Vagina (tissue), 2 donors: ENCODE data around the gene SNAP29.

Experiments used
- POLR2A ChIP-seq, 2 donors: fragments of 450-650 bp; IDR thresholded peaks; one replicate each; pipeline ENCODE4 v1.6.1; 2017; ENCODE audit warnings: antibody characterized with exemption in 2 of 2, mild to moderate bottlenecking in 2 of 2, moderate library complexity in 2 of 2
- TF ChIP-seq, protein P1 (sequence below), 3 experiments: fragments of 450-650 bp in 2 of 3; fragments of 200-600 bp in 1 of 3; sonication (generic) in 1 of 3; IDR thresholded peaks; one replicate each; pipeline ENCODE4 v1.5.1; 2017 to 2019; ENCODE audit warnings: antibody characterized with exemption in 3 of 3, mild to moderate bottlenecking in 2 of 3, moderate library complexity in 2 of 3

DNA sequence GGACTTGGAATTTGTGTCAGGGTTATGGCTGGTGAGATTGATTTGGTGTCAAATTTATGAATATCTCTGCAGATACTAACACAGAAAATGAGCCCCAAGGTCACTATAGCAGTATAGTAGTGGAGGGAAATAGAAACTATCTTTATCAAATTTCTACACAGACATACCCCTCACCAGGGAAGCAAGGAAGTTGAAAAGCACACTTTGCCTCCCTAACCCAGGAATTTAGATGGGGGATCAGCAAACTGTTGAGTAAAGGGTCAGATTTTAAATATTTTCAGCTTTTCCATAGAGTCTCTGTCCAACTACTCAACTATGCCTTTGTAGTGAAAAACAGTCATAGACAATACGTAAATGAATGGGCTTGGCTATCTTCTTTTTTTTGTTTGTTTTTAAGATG lies 71.2 kb downstream of the SNAP29 start:
- no peak for TF ChIP-seq POLR2A (IDR thresholded peaks at IDR 0.05)
- TF ChIP-seq, protein P1, sequence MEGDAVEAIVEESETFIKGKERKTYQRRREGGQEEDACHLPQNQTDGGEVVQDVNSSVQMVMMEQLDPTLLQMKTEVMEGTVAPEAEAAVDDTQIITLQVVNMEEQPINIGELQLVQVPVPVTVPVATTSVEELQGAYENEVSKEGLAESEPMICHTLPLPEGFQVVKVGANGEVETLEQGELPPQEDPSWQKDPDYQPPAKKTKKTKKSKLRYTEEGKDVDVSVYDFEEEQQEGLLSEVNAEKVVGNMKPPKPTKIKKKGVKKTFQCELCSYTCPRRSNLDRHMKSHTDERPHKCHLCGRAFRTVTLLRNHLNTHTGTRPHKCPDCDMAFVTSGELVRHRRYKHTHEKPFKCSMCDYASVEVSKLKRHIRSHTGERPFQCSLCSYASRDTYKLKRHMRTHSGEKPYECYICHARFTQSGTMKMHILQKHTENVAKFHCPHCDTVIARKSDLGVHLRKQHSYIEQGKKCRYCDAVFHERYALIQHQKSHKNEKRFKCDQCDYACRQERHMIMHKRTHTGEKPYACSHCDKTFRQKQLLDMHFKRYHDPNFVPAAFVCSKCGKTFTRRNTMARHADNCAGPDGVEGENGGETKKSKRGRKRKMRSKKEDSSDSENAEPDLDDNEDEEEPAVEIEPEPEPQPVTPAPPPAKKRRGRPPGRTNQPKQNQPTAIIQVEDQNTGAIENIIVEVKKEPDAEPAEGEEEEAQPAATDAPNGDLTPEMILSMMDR (IDR thresholded peaks at IDR 0.05), result no peak
